Neural cell (in vitro differentiated cells): ENCODE data around the gene CDKAL1. TPM values are rescaled to one million over a fixed set of nuclear protein-coding genes. Genes with fewer than 3 reads are reported as not detected.
A peak's percentile ranks its signal among the peaks of the same experiment; 100 is the strongest.

Experiments used
- H2AFZ ChIP-seq: fragments of 200-600, 300-800 bp; sonication (generic), shearing (Covaris generic); 2 replicates; pipeline ENCODE4 v1.6.0; 2014; ENCODE audit warnings: low read depth, mild to moderate bottlenecking, antibody characterized with exemption, low read length, moderate library complexity
- H3F3A ChIP-seq: fragments of 200-600 bp; shearing (Covaris generic); 2 replicates; pipeline ENCODE4 v1.6.1; 2016; ENCODE audit warnings: mild to moderate bottlenecking, moderate library complexity, mixed read lengths, antibody characterized with exemption, low read length; ENCODE audit not compliant: insufficient read depth, poor library complexity, severe bottlenecking
- H3K27ac ChIP-seq: fragments of 200-600, 300-800 bp; sonication (generic), shearing (Covaris generic); 2 replicates; pipeline ENCODE4 v1.5.1; 2014; ENCODE audit warnings: mild to moderate bottlenecking, low read length, moderate library complexity
- H3K27me3 ChIP-seq: fragments of 300-800, 200-600 bp; sonication (generic), shearing (Covaris generic); 2 replicates; pipeline ENCODE4 v1.6.0; 2014; ENCODE audit warnings: mild to moderate bottlenecking, low read depth, low read length, moderate library complexity; ENCODE audit not compliant: insufficient read depth
- H3K36me3 ChIP-seq: fragments of 300-800, 200-600 bp; sonication (generic), shearing (Covaris generic); 2 replicates; pipeline ENCODE4 v1.5.1; 2014; ENCODE audit warnings: mild to moderate bottlenecking, antibody characterized with exemption, low read length, moderate library complexity; ENCODE audit not compliant: insufficient read depth
- H3K4me2 ChIP-seq: fragments of 300-800, 200-600 bp; sonication (generic), shearing (Covaris generic); 2 replicates; pipeline ENCODE4 v1.6.0; 2014; ENCODE audit warnings: mild to moderate bottlenecking, low read length
- H3K4me3 ChIP-seq: fragments of 300-800, 200-600 bp; sonication (generic), shearing (Covaris generic); 2 replicates; pipeline ENCODE4 v1.5.1; 2014; ENCODE audit warnings: mild to moderate bottlenecking, low read length, moderate library complexity
- H3K79me2 ChIP-seq: fragments of 200-600 bp; shearing (Covaris generic); replicated peaks from 2 replicates; pipeline ENCODE4 v1.6.0; 2014; ENCODE audit warnings: mild to moderate bottlenecking, low read length, moderate library complexity; ENCODE audit not compliant: insufficient read depth
- H3K9ac ChIP-seq: fragments of 300-800, 200-600 bp; sonication (generic), shearing (Covaris generic); 2 replicates; pipeline ENCODE4 v1.6.1; 2016; ENCODE audit warnings: mild to moderate bottlenecking, low read length, mixed read lengths
- H3K9me2 ChIP-seq: fragments of 200-600 bp; shearing (Covaris generic); 2 replicates; pipeline ENCODE4 v1.6.1; 2016; ENCODE audit warnings: mild to moderate bottlenecking, low read length, mixed read lengths; ENCODE audit not compliant: insufficient read depth
- H3K9me3 ChIP-seq: fragments of 200-600, 300-800 bp; sonication (generic), shearing (Covaris generic); 2 replicates; pipeline ENCODE4 v1.6.1; 2016; ENCODE audit warnings: mild to moderate bottlenecking, mixed run types, low read length, moderate library complexity, mixed read lengths
- H4K20me1 ChIP-seq: fragments of 200-600 bp; shearing (Covaris generic); 2 replicates; pipeline ENCODE4 v1.6.1; 2016; ENCODE audit warnings: mild to moderate bottlenecking, mixed run types; ENCODE audit not compliant: insufficient read depth
- EP300 ChIP-seq: fragments of 450-650 bp; conservative IDR thresholded peaks from 2 replicates; pipeline ENCODE4 v1.6.1; 2014; ENCODE audit warnings: antibody characterized with exemption, mild to moderate bottlenecking, moderate library complexity; ENCODE audit not compliant: poor library complexity, severe bottlenecking
- EZH2 ChIP-seq: fragments of 200-600, 300-800 bp; shearing (Covaris generic), sonication (generic); IDR thresholded peaks from 2 replicates; pipeline ENCODE4 v1.6.1; 2014; ENCODE audit warnings: antibody characterized with exemption, low read length, borderline replicate concordance, mild to moderate bottlenecking; ENCODE audit not compliant: insufficient read depth, poor library complexity, severe bottlenecking
- MXI1 ChIP-seq: fragments of 450-650 bp; conservative IDR thresholded peaks from 2 replicates; pipeline ENCODE4 v1.6.1; 2014; ENCODE audit warnings: antibody characterized with exemption, mild to moderate bottlenecking; ENCODE audit not compliant: poor library complexity, severe bottlenecking
- POLR2AphosphoS5 ChIP-seq: IDR thresholded peaks from 2 replicates; pipeline ENCODE4 v1.6.1; 2012
- RAD21 ChIP-seq: fragments of 450-650 bp; conservative IDR thresholded peaks from 2 replicates; pipeline ENCODE4 v1.6.1; 2014; ENCODE audit warnings: antibody characterized with exemption, mild to moderate bottlenecking, moderate library complexity
- SMC3 ChIP-seq: fragments of 450-650 bp; conservative IDR thresholded peaks from 2 replicates; pipeline ENCODE4 v1.6.1; 2014; ENCODE audit warnings: antibody characterized with exemption, mild to moderate bottlenecking, moderate library complexity; ENCODE audit not compliant: poor library complexity
- TAF1 ChIP-seq: IDR thresholded peaks from 2 replicates; pipeline ENCODE4 v1.6.1; 2012; ENCODE audit warnings: low read depth
- polyA plus RNA-seq: library from polyadenylated mRNA; depleted of rRNA; stranded (reverse); fragments of >200 nt; gene quantifications from 2 replicates; pipeline ENCODE4 v1.2.3, GENCODE V29; 2014
- TF ChIP-seq, protein P1 (sequence below): IDR thresholded peaks from 2 replicates; pipeline ENCODE4 v1.6.1; 2012; ENCODE audit warnings: borderline replicate concordance
- TF ChIP-seq, protein P2 (sequence below): fragments of 450-650 bp; IDR thresholded peaks from 2 replicates; pipeline ENCODE4 v1.5.1; 2014; ENCODE audit warnings: antibody characterized with exemption, mild to moderate bottlenecking, moderate library complexity; ENCODE audit not compliant: poor library complexity, severe bottlenecking

CDKAL1 gene
- polyA plus RNA-seq, 1 donor from 2014 or later: 10.7 TPM

GRCh38 chr6:20873425-20874190 is 339.4 kb downstream of the CDKAL1 start:
- no peaks in the 10 kb centered on the region for H3K9me2 ChIP-seq
- no peaks in the 10 kb centered on the region for H3K9me3 ChIP-seq
- H3K79me2 ChIP-seq: no peaks in the 10 kb centered on the region
- H3K27me3 ChIP-seq: no peaks in the 10 kb centered on the region
- no peak overlapping the region for H3K4me3 ChIP-seq
- no peak overlapping the region for H3K27ac ChIP-seq
- no peaks in the 10 kb centered on the region for H3K36me3 ChIP-seq
- H2AFZ ChIP-seq: no peak overlapping the region
- TF ChIP-seq TAF1 (no peak), EP300 (no peak), SMC3 (no peak), RAD21 (no peak), POLR2AphosphoS5 (no peak), EZH2 (no peak), MXI1 (no peak)
- TF ChIP-seq, protein P1, sequence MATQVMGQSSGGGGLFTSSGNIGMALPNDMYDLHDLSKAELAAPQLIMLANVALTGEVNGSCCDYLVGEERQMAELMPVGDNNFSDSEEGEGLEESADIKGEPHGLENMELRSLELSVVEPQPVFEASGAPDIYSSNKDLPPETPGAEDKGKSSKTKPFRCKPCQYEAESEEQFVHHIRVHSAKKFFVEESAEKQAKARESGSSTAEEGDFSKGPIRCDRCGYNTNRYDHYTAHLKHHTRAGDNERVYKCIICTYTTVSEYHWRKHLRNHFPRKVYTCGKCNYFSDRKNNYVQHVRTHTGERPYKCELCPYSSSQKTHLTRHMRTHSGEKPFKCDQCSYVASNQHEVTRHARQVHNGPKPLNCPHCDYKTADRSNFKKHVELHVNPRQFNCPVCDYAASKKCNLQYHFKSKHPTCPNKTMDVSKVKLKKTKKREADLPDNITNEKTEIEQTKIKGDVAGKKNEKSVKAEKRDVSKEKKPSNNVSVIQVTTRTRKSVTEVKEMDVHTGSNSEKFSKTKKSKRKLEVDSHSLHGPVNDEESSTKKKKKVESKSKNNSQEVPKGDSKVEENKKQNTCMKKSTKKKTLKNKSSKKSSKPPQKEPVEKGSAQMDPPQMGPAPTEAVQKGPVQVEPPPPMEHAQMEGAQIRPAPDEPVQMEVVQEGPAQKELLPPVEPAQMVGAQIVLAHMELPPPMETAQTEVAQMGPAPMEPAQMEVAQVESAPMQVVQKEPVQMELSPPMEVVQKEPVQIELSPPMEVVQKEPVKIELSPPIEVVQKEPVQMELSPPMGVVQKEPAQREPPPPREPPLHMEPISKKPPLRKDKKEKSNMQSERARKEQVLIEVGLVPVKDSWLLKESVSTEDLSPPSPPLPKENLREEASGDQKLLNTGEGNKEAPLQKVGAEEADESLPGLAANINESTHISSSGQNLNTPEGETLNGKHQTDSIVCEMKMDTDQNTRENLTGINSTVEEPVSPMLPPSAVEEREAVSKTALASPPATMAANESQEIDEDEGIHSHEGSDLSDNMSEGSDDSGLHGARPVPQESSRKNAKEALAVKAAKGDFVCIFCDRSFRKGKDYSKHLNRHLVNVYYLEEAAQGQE: no peak
- TF ChIP-seq, protein P2, sequence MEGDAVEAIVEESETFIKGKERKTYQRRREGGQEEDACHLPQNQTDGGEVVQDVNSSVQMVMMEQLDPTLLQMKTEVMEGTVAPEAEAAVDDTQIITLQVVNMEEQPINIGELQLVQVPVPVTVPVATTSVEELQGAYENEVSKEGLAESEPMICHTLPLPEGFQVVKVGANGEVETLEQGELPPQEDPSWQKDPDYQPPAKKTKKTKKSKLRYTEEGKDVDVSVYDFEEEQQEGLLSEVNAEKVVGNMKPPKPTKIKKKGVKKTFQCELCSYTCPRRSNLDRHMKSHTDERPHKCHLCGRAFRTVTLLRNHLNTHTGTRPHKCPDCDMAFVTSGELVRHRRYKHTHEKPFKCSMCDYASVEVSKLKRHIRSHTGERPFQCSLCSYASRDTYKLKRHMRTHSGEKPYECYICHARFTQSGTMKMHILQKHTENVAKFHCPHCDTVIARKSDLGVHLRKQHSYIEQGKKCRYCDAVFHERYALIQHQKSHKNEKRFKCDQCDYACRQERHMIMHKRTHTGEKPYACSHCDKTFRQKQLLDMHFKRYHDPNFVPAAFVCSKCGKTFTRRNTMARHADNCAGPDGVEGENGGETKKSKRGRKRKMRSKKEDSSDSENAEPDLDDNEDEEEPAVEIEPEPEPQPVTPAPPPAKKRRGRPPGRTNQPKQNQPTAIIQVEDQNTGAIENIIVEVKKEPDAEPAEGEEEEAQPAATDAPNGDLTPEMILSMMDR: no peak
- H4K20me1 ChIP-seq: no peaks in the 10 kb centered on the region
- H3K4me2 ChIP-seq: no peak overlapping the region
- H3F3A ChIP-seq: no peaks in the 10 kb centered on the region
- no peak overlapping the region for H3K9ac ChIP-seq

GRCh38 chr6:20875369-20875963 is 341.2 kb downstream of the CDKAL1 start:
- Histone ChIP-seq H3F3A (no peaks in the 10 kb centered on the region), H3K9me2 (no peaks in the 10 kb centered on the region), H3K4me3 (peak overlapping the region; percentile 9), H2AFZ (no peak overlapping the region), H3K36me3 (no peaks in the 10 kb centered on the region), H3K27me3 (no peaks in the 10 kb centered on the region), H3K9ac (peak overlapping the region; percentile 20), H4K20me1 (no peaks in the 10 kb centered on the region), H3K27ac (peak overlapping the region; percentile 16), H3K9me3 (no peaks in the 10 kb centered on the region), H3K4me2 (peak overlapping the region; percentile 56), H3K79me2 (no peaks in the 10 kb centered on the region)
- TF ChIP-seq EZH2: no peak
- peak; percentile 82 for TF ChIP-seq SMC3
- TF ChIP-seq RAD21: peak; percentile 82
- TF ChIP-seq, protein P2: peak; percentile 77
